Activated effector memory CD4-positive, alpha-beta T cell treated with Interleukin-2 at 50 U/mL for 16 hours (primary cell): ENCODE measurements around the gene C4B.
A peak's percentile ranks its signal among the peaks of the same experiment; 100 is the strongest.
"Not testable (repeated sequence)": the region's sequence is repeated elsewhere in the genome, so short reads cannot be mapped to it uniquely, and the experiment has no call there.

Experiments
- DNase-seq: peaks from one replicate; pipeline ENCODE4 v3.0.0-alpha.2; 2020

The C4B gene

DNA sequence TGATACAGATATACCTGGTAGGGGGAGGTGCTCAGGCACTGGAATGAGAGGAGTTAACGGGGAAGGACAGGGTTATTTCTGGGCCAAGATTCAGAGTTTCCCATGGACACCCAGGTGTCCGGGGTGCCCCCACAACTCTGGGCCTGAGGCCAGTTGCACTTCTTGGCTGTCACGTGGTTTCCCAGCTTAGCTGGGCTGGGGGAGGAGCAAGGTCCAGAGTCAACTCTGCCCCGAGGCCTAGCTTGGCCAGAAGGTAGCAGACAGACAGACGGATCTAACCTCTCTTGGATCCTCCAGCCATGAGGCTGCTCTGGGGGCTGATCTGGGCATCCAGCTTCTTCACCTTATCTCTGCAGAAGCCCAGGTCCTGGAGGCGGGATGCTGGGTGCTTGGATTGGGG is at the start of gene C4B:
C4B (plus strand) TSS at position 249 of the 400 bp plus-strand sequence; CDS start at position 300, 51 bp downstream.
- DNase-seq: not testable (repeated sequence)

DNA sequence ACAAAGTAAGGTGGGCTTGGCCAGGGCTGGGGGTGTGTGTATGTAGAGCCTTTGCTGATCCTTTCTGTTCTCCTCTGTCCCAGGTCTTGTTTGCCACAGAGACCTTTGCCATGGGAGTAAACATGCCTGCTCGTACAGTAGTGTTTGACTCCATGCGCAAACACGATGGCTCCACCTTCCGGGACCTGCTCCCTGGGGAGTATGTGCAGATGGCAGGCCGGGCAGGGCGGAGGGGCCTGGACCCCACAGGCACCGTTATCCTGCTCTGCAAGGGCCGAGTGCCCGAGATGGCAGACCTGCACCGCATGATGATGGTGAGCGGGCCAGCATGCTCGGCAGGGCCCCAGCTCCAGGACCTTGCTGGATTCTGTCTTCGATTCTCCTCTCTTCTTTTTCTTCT is 48.9 kb upstream of the C4B start:
- no peak for DNase-seq

DNA sequence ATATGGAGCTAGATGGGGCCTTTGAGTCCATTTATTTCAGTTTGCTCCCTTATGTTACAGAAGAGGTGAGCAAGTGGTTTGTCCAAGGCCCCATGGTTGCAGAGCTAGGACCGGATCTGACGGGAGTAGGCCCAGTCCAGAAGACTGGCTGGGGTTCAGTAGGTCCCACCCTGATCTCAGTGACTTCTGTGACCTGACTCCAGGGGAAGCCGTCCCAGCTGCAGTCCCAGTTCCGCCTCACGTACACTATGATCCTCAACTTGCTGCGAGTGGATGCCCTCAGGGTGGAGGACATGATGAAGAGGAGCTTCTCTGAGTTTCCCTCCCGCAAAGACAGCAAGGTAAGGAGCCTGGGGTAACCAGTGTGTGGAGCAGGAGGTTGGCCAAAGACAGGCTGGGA is 48.1 kb upstream of the C4B start:
- DNase-seq: no peak

DNA sequence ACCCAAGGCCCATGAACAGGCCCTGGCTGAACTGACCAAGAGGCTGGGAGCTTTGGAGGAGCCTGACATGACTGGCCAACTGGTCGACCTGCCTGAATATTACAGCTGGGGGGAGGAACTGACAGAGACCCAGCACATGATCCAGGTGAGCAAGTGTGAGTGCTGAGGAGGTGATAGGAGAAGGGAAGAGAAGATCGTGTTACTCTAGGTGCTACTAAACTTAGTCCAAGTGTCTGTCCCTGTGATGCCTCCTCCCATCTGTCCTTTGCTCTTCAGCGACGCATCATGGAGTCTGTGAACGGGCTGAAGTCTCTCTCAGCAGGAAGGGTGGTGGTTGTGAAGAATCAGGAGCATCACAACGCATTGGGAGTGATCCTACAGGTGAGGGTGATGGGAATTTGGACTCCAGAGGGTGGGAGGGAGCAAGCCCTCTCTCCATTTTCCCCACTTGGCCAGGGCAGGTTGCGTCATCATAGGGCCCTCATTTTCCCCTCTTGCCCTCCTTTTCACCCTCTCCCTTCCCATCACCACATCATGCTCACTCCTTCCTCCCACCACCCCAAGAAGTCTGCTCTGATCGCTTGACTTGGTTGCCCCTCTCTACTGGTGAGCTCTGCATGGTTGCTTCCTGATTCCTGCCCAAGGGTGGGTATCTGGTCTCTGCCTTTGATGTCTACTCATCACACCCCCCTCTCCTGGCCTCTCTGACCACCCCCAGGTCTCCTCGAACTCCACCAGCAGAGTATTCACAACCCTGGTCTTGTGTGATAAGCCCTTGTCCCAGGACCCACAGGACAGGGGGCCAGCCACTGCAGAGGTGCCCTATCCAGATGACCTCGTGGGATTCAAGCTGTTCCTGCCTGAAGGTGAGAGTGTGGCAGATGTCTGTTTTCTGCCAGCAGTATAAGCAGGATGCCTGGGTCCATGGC is 47.3 kb upstream of the C4B start:
- DNase-seq: no peak

DNA sequence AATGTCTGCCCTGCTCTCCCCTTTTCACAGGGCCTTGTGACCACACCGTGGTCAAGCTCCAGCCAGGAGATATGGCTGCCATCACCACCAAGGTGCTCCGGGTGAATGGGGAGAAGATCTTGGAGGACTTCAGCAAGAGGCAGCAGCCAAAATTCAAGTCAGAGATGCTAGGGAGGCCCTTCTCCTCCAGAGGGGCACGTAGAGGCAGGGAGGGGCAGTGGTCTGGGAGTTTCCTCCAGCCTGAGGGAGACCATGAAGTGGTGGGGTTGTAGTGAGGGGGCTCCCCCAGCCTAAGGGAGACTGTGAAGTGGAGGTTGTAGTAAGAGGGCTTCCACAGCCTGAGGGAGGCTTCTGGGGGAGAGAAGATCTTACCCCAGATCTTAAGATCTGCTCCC is 46.7 kb upstream of the C4B start:
- no peak for DNase-seq

DNA sequence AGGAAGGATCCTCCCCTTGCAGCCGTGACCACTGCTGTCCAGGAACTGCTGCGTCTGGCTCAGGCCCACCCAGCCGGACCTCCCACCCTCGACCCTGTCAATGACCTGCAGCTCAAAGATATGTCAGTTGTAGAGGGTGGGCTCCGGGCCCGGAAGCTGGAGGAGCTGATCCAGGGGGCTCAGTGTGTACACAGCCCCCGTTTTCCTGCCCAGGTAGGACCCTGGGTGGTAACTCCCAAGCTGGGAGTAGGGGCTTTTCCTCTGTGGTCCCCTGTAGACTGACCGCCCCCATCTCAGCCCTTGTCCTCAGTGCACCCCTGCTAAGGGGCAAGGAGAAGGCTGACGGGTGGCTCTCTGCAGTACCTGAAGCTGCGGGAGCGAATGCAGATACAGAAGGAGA is 46.3 kb upstream of the C4B start:
- no peak for DNase-seq

DNA sequence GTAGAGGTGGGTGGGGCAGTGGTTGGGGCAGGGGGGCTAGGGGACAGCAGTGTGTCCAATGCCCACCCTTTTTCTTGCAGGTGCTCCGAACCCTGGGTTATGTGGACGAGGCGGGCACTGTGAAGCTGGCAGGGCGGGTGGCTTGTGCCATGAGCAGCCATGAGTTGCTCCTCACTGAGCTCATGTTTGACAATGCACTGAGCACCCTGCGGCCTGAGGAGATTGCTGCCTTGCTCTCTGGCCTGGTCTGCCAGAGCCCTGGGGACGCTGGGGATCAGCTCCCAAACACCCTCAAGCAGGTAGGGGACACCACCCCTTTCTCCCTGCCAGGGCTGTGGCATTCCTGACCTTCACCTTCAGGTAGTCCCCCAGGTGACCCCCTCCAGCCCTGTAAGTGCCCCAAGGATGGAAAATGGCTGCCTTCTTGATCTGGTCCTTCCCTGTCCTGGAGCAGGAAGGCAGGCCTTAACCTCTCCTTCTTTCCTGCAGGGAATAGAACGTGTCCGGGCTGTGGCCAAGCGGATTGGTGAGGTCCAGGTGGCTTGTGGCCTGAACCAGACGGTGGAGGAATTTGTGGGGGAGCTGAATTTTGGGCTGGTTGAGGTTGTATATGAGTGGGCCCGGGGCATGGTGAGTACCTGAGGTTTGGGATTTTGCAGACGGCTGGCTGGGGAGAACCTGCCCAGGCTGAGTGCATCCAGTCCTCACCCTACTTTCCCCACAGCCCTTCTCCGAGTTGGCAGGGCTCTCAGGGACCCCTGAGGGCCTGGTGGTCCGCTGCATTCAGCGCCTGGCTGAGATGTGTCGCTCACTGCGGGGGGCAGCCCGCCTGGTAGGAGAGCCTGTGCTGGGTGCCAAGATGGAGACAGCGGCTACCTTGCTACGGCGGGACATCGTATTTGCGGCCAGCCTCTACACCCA is 45.5 kb upstream of the C4B start:
- no peak for DNase-seq

DNA sequence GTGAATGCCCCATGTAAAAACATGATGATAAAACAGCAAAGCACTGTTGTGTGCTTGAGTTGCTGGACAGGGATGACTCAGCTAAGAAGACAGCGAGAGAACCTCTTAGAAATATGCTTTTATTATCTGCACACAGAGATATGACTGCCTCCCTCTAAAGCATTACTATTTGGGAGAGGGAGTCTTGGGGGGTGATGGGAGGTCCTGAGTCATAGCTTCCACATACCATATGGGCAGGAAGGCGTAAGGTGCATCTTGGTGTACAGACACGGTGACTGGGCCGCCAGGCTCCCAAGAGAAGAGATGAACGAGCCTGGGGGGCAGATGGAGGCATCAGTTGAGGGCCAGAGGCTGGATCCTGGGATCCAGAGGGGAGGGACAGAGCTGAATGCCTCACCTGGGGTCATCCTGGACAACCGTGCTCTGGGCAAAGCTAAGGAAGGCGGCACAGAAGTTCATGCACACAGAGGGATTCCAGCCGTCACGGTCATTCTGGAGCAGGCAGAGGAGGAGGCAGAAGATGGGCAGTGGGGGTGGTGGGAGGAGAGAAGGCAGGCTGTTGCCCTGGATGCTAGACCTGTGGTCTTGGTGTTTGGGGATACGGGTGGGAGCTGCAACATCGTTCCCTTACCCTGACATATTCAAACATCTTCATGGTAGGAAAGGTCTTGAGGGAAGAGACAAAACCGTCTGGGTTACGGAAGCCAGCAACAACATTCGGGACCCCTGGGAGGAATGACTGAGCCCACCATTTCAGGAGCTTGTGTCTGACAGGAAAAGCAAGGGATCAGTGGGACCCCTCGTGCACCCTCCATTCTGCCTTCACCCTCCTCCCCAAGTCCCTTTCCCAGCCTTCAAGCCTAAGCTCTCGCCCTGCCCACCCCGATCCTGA is 44.6 kb upstream of the C4B start:
- no peak for DNase-seq

DNA sequence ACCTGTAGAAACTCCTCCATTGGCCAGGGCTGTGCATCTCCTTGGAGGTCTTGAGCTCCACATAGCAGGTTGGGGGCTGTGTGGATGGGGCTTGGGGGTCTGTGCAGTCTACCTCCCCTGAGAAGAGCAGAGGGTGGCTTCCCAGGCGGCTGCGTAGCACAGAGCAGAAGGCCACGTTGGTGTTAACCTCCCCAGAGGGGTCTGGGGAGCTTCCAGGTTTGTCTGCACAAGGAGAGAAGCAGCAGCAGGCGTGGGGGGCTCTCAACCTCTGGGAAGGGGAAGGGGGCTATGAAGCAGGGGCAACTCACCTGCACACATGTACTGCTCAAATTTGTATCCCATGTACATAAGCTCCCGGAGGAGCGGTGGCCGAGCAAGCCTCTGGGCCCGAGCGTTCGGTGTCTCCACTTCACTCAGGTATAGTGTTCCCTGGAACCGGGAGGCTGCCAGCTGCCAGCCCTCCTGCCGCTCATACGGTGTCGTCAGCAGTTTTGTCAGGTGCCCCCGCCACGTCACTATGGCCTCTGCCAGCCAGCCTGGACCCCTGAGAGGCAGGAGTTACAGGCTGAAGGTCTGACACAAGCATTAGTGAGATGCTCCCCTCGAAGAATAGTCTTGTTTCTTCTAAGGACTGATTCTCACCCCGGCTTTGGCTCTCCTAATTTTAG is 43.9 kb upstream of the C4B start:
- DNase-seq: no peak

DNA sequence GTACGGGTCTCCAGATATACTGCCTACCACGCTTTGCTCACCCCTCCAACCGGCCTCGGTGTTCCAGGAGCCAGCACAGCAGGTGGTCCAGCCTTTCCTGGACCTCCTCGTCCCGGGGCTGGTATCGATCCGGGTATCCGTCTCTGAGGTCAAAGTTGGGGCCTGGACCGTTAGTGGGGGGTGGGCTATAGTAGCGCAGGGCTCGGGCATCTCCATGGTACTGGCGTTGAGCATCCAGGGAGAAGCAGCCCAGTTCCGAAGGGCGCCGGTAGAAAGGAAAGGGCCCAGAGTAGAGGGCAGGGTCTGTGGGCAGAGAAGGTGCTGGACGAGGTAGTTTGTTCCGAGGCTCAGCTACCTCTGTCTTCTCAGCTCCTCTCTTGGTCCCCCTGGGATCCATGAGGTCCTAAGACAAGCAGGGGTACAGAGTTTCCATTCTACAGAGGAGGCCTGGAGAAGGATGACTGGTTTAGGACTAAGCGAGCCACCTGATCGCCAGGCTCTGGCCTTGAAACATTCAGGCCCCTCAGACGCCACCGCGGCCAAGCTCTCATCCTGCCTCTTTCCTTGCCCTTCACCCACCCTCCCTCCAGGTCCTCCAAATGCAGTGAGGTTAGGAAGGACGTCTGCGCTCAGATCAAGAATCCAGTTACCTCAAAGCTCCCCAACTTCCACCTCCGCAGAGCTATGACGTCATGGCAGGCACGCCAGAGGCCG is 43.2 kb upstream of the C4B start:
- DNase-seq: no peak

DNA sequence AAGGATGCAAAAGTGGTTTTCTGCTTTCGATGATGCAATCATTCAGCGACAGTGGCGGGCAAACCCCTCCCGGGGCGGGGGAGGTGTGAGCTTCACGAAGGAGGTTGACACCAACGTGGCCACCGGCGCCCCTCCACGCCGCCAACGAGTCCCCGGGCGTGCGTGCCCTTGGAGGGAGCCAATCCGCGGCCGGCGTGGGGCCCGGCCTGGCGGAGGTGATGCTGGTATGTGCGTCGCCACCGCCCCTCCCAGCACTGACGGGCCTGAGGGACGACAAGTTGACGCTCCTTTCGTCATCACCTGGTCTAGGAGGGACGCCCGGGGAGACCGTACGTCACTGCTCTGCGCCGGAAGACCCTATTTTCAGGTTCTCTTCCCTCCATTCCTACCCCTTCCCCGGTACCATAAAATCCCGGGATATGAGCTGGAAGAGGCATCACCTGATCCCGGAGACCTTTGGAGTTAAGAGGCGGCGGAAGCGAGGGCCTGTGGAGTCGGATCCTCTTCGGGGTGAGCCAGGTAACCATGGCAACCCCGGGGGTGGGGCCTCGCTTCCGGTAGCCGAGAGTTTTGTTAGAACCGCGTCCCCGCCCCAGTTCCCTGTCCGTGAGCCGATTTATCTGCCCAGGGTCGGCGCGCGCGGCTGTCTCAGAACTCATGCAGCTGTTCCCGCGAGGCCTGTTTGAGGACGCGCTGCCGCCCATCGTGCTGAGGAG is 42.4 kb upstream of the C4B start, which contains the start of gene DXO:
DXO (minus strand) TSS at position 146 of the 716 bp plus-strand sequence. CDS start 463 bp downstream, outside the sequence.
- peak; percentile 93 for DNase-seq

DNA sequence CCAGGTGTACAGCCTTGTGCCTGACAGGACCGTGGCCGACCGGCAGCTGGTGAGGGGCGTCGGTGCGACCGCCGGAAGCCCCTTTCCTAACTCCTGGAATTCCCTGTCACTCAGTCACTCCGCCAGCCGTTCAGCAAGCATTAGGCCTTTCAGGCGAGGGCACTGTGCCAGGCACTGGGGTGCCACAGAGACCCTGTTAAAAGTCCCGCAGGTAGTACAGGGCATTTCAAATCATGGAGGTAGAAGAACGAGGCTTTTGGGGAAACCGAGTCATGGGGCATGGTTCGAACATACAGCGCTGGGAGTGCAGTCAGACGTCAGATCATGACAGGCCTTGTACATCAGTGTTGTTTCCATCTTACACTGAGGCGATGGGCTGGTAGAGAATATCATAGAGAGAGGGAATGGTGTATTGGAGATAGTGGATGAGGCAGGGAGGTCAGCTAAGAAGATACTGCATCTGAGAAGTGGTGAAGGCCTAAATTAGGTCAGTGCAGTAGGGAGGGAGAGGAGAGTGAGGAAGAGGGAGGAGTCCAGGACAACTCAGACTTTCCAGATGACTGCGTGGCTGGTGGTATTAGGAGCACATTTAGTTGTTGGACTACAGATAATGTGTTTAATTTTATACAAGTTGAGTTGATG is 41.8 kb upstream of the C4B start:
- no peak for DNase-seq

DNA sequence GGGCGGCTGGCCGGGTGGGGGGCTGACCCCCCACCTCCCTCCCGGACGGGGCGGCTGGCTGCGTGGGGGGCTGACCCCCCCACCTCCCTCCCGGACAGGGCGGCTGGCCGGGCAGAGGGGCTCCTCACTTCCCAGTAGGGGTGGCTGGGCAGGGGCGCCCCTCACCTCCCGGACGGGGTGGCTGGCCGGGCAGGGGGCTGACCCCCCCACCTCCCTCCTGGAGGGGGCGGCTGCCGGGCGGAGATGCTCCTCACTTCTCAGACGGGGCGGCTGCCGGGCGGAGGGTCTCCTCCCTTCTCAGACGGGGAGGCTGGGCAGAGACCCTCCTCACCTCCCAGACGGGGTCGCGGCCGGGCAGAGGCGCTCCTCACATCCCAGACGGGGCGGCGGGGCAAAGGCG is 38.5 kb upstream of the C4B start:
- not testable (repeated sequence) for DNase-seq

DNA sequence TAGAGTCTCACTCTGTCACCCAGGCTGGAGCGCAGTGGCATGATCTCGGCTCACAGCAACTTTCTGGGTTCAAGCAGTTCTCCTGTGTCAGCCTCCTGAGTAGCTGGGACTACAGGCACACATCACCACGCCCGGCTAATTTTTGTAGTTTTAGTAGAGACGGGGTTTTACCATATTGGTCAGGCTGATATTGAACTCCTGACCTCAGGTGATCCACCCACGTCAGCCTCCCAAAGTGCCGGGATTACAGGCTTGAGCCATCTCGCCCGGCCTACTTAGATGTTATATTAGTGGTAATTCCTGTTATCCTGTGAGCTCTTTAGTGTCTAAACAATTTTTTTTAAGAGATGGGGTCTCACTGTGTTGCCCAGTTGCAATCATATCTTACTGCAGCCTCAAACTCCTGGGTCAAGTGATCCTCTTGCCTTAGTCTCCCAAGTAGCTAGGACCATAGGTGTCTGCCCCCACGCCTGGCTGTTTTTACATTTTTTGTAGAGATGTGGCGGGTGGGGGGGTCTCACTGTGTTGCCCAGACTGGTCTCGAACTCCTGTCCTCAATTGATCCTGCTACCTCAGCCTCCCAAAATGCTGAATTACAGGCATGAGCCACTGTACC is 36.7 kb upstream of the C4B start:
- no peak for DNase-seq

DNA sequence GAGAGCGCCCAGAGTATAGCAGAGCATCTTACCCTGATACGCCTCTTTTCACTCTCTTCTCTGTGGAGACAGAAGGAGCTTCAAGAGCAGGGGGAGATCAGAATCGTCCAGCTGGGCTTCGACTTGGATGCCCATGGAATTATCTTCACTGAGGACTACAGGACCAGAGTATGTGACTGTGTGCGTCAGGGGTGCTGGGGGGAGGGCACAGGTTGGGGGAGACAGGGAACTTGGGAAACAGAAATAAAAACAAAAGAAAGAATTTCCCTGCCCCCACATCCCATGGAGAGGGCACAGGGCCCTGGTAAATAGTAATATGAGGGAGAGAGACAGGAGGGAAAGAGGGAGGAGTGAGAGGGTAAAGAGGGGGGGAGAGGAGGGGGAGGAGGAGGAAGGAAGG is 35.8 kb upstream of the C4B start:
- DNase-seq: no peak

DNA sequence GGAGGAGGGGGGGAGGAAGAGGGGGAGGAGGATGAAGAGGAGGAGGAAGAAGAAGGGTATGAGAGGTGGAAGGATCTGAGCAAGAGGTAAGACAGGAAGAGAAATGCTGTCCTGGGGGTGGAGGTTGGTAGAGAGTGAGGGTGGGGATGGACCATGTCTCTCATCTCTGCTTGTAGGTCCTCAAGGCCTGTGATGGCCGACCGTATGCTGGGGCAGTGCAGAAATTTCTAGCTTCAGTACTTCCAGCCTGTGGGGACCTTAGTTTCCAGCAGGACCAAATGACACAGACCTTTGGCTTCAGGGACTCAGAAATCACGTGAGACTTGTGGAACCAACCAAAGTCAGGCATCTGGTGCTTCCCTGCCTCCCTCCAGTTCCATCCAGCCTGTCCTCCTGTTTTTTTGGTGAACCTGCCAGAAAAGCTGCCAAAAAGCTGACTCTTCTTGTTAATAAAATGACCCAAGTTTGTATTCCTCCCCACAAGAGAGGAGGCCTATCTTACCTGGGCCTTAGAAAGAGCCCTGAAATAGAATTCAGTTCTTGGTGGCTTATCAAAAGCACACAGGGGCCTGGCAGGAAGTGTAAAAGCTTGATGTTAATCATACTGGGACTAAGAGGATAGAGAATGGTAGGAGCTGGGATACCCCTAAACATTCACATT is 35.2 kb upstream of the C4B start:
- DNase-seq: no peak

DNA sequence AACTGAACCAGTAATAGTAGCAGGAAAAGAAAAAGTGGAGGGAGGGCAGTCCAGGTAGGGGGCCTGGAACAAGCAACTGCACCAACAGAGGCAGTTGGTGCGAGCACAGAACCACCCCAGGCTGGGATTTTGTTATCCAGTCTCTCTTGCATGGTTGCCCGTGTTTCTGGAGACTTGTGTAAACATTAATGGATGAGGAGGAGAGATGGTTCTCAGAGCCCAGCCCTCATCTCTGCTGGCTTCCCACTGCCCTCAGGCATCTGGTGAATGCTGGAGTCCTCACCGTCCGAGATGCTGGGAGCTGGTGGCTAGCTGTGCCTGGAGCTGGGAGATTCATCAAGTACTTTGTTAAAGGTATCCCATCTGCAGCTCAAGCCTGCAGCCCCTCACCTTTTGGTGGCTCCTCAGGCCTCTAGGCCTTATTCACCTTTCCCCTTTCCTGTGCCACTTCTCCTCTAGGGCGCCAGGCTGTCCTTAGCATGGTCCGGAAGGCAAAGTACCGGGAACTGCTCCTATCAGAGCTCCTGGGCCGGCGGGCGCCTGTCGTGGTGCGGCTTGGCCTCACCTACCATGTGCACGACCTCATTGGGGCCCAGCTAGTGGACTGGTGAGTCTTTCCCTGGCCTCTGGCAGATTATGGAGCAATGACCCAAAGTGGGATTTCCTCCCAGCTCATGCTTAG is 34.3 kb upstream of the C4B start:
- DNase-seq: not testable (repeated sequence)

DNA sequence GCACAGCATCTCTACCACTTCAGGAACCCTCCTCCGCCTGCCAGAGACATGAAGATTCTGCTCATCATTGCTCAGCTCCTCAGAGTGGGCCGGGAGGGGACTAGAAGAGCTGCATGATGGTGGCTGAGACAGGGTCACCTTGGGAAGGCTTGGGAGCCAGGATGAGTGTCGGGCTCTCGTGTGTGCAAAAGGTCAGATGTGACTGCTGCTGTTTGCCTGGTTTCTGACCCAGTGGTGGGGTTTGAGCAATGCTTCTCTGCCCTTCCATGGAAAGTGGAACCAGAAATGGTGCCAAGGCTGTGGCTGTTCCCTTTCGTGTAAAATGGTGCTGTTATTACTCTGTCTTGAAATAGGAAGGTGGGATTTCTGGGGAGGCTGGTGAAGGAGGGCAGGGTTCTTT is 33.6 kb upstream of the C4B start:
- DNase-seq: not testable (repeated sequence)
